ENCODE measurements around the gene ZNF8.

DNA sequence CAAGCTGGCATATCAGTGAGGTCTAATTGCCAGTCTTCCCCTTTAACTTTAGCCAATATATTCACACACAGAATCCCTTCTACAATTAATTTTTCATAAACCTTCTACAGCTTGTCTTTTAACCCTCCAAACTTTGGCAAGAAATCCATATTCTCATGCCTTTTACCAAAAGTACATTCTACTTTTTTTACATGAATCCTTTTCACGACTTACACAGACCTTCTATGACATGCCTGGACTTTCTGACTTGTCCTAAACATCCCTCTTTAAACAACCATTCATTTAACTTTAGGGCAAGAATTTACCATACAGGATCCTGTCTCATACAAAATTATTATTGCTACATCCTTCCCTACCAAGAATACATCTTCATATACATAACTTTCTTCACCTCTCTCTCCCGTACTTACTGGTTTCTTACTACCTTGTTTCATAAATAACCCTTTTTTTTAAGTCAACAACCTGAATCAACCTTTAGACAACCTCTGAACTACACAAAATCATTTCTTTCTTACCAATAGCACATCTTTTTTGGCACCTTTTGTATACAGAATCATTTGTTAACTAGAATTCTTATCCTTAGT lies 26.6 kb upstream of the ZNF8 start:
- TF ChIP-seq, protein P1, sequence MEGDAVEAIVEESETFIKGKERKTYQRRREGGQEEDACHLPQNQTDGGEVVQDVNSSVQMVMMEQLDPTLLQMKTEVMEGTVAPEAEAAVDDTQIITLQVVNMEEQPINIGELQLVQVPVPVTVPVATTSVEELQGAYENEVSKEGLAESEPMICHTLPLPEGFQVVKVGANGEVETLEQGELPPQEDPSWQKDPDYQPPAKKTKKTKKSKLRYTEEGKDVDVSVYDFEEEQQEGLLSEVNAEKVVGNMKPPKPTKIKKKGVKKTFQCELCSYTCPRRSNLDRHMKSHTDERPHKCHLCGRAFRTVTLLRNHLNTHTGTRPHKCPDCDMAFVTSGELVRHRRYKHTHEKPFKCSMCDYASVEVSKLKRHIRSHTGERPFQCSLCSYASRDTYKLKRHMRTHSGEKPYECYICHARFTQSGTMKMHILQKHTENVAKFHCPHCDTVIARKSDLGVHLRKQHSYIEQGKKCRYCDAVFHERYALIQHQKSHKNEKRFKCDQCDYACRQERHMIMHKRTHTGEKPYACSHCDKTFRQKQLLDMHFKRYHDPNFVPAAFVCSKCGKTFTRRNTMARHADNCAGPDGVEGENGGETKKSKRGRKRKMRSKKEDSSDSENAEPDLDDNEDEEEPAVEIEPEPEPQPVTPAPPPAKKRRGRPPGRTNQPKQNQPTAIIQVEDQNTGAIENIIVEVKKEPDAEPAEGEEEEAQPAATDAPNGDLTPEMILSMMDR (IDR thresholded peaks at IDR 0.05 in 4 of 5, conservative IDR thresholded peaks at IDR 0.05 in 1 of 5), result no peak
- TF ChIP-seq POLR2A (IDR thresholded peaks at IDR 0.05), result no peak

Measured in gastrocnemius medialis (tissue), 4 donors.